ENCODE results near the gene C16orf82. TPM values are rescaled to one million over a fixed set of nuclear protein-coding genes. Genes with fewer than 3 reads are reported as not detected.
A peak's percentile ranks its signal among the peaks of the same experiment; 100 is the strongest.

Gene C16orf82
- total and polyA plus RNA-seq, 4 donors = not detected

DNA sequence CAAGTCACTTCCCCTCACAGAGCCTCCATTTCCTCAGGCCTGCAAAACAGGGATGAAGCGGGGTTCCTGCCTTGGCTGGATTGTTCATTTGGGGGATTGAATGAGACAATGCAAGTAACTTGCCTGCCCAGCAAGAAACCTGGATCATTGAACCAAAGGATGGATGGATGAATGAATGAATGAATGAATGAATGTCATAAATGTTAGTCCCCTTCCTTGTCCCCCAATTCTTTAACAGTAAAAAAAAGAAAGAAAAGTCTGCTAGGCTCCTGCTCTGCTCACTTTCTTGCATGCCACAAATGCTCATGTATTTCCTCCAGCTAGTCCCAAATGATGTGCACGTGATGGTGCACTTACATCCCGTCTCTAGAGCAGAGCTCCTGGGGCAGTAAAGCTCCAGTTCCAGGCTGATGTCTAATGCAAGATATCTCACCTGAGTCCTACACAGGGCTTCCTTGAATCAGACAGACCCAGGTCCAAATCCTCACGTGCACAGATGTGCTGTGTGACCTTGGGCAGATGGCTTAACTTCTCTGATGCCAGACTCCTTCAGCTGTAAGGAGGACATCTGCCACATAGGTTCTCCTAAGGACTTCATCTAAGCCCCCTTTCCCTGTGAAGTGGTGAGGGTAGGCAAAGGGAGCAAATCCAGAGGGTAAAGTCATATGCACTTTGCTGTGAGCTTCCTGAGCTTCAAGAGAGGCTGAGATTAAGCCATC, 45.5 kb downstream of the C16orf82 start:
- no peak for DNase-seq (ENCODE audit: low spot score)
- H3K27ac ChIP-seq (ENCODE audit: low read depth in 1 of 2, low read length in 2 of 2) = no peak overlapping the region
- 90% methylated on average over 4 of the region's 4 CpGs for WGBS
- no peak overlapping the region for H3K9ac ChIP-seq (ENCODE audit: low read depth in 1 of 2, low read length in 2 of 2)
- TF ChIP-seq FOXA1 (IDR thresholded peaks at IDR 0.05) (no peak), GABPA (IDR thresholded peaks at IDR 0.05 in 1 of 2, conservative IDR thresholded peaks at IDR 0.05 in 1 of 2) (no peak), SP1 (IDR thresholded peaks at IDR 0.05) (no peak), RXRA (IDR thresholded peaks at IDR 0.05) (no peak), RAD21 (IDR thresholded peaks at IDR 0.05) (no peak)
- TF ChIP-seq, protein P1, sequence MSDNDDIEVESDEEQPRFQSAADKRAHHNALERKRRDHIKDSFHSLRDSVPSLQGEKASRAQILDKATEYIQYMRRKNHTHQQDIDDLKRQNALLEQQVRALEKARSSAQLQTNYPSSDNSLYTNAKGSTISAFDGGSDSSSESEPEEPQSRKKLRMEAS (IDR thresholded peaks at IDR 0.05) = no peak
- TF ChIP-seq, protein P2, sequence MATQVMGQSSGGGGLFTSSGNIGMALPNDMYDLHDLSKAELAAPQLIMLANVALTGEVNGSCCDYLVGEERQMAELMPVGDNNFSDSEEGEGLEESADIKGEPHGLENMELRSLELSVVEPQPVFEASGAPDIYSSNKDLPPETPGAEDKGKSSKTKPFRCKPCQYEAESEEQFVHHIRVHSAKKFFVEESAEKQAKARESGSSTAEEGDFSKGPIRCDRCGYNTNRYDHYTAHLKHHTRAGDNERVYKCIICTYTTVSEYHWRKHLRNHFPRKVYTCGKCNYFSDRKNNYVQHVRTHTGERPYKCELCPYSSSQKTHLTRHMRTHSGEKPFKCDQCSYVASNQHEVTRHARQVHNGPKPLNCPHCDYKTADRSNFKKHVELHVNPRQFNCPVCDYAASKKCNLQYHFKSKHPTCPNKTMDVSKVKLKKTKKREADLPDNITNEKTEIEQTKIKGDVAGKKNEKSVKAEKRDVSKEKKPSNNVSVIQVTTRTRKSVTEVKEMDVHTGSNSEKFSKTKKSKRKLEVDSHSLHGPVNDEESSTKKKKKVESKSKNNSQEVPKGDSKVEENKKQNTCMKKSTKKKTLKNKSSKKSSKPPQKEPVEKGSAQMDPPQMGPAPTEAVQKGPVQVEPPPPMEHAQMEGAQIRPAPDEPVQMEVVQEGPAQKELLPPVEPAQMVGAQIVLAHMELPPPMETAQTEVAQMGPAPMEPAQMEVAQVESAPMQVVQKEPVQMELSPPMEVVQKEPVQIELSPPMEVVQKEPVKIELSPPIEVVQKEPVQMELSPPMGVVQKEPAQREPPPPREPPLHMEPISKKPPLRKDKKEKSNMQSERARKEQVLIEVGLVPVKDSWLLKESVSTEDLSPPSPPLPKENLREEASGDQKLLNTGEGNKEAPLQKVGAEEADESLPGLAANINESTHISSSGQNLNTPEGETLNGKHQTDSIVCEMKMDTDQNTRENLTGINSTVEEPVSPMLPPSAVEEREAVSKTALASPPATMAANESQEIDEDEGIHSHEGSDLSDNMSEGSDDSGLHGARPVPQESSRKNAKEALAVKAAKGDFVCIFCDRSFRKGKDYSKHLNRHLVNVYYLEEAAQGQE (IDR thresholded peaks at IDR 0.05) = no peak
- TF ChIP-seq, protein P3, sequence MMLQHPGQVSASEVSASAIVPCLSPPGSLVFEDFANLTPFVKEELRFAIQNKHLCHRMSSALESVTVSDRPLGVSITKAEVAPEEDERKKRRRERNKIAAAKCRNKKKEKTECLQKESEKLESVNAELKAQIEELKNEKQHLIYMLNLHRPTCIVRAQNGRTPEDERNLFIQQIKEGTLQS (IDR thresholded peaks at IDR 0.05) = no peak
- TF ChIP-seq, protein P4, sequence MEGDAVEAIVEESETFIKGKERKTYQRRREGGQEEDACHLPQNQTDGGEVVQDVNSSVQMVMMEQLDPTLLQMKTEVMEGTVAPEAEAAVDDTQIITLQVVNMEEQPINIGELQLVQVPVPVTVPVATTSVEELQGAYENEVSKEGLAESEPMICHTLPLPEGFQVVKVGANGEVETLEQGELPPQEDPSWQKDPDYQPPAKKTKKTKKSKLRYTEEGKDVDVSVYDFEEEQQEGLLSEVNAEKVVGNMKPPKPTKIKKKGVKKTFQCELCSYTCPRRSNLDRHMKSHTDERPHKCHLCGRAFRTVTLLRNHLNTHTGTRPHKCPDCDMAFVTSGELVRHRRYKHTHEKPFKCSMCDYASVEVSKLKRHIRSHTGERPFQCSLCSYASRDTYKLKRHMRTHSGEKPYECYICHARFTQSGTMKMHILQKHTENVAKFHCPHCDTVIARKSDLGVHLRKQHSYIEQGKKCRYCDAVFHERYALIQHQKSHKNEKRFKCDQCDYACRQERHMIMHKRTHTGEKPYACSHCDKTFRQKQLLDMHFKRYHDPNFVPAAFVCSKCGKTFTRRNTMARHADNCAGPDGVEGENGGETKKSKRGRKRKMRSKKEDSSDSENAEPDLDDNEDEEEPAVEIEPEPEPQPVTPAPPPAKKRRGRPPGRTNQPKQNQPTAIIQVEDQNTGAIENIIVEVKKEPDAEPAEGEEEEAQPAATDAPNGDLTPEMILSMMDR (IDR thresholded peaks at IDR 0.05; ENCODE audit: low read depth, low read length, missing input control) = no peak
- H3K27me3 ChIP-seq (ENCODE audit: control insufficient read depth in 4 of 4, insufficient read depth in 4 of 4, low read length in 3 of 4) = no peaks in the 10 kb centered on the region
- no peaks in the 10 kb centered on the region for H3K9me3 ChIP-seq (ENCODE audit: control insufficient read depth in 4 of 4, low read length in 3 of 4)
- peaks cover 0 to 3% (median 1%) of the 10 kb centered on the region in 4 donors for H3K4me1 ChIP-seq (ENCODE audit: control insufficient read depth in 4 of 4, insufficient read depth in 4 of 4, low read length in 3 of 4)
- no peak overlapping the region for H3K4me3 ChIP-seq (ENCODE audit: low read depth in 1 of 3, low read length in 3 of 3)
- no peaks in the 10 kb centered on the region for H3K36me3 ChIP-seq (ENCODE audit: control insufficient read depth in 4 of 4, insufficient read depth in 3 of 4, low read depth in 1 of 4, low read length in 3 of 4)

DNA sequence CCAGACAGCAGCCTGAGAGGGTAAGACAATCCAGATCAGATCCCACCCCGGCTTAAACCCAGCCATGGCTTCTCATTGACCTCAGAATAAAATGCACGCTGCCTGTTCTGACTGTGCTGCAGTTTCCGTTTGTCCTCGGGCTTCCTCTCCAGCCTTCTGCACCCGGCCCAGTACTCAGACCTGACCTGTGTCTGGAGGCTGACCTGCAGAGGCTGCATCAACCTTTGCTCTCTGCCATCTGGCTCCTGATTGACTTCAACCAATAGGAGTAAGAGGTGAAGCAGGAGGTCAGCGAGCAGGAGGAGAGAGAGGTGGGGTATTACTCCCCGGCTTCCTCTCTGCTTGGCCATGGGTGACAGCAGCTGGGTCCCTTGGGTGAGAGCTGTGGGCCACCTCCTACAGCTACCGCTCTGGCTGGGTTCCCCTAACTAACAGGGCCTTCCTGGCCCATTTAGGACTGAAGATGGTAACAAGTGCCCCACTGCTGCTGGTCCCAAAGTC, 46.7 kb downstream of the C16orf82 start:
- Histone ChIP-seq H3K4me1 (ENCODE audit: control insufficient read depth in 4 of 4, insufficient read depth in 4 of 4, low read length in 3 of 4) (peaks cover 0 to 3% (median 1%) of the 10 kb centered on the region in 4 donors), H3K9me3 (ENCODE audit: control insufficient read depth in 4 of 4, low read length in 3 of 4) (no peaks in the 10 kb centered on the region), H3K27me3 (ENCODE audit: control insufficient read depth in 4 of 4, insufficient read depth in 4 of 4, low read length in 3 of 4) (no peaks in the 10 kb centered on the region), H3K27ac (ENCODE audit: low read depth in 1 of 2, low read length in 2 of 2) (no peak overlapping the region), H3K36me3 (ENCODE audit: control insufficient read depth in 4 of 4, insufficient read depth in 3 of 4, low read depth in 1 of 4, low read length in 3 of 4) (no peaks in the 10 kb centered on the region), H3K4me3 (ENCODE audit: low read depth in 1 of 3, low read length in 3 of 3) (no peak overlapping the region), H3K9ac (ENCODE audit: low read depth in 1 of 2, low read length in 2 of 2) (no peak overlapping the region)
- DNase-seq (ENCODE audit: low spot score) = peak; percentile 53
- 34% methylated on average over 8 of the region's 8 CpGs for WGBS
- TF ChIP-seq NR2F2 (IDR thresholded peaks at IDR 0.05) = peak; percentile 90
- peak in 1 of 2 donors; percentile 24 for TF ChIP-seq HNF4A (conservative IDR thresholded peaks at IDR 0.05)
- TF ChIP-seq EGR1 (IDR thresholded peaks at IDR 0.05; ENCODE audit: low read depth in 2 of 2) = no peak
